GM18498 (cell line): ENCODE data around the gene DDAH2.

ENCODE experiments used
- ATAC-seq: cut with Tn5 transposase; IDR thresholded peaks from one replicate; pipeline ENCODE4 v1.9.1; 2021; ENCODE audit warnings: mild to moderate bottlenecking, moderate library complexity; ENCODE audit not compliant: unreplicated experiment

The DDAH2 gene

GRCh38 chr6:31728767-31729514 is at the start of gene DDAH2:
TSS of gene DDAH2 (minus strand) at chr6:31729299. CDS start at chr6:31729161, 138 bp downstream.
- ATAC-seq: no peak

- no peak for ATAC-seq
These were observed 49.1 kb upstream of the DDAH2 start for GRCh38 chr6:31778193-31778592.

GRCh38 chr6:31777667-31778050 is 48.6 kb upstream of the DDAH2 start:
- no peak for ATAC-seq

- ATAC-seq: peak; percentile 73
These were observed 48.0 kb upstream of the DDAH2 start, which contains the start of gene VWA7 for GRCh38 chr6:31776989-31777666. TSS of gene VWA7 (minus strand) at chr6:31777328. CDS start at chr6:31776779, 549 bp downstream.

- ATAC-seq: peak; percentile 3
These were observed 47.4 kb upstream of the DDAH2 start for GRCh38 chr6:31776485-31776988.

- no peak for ATAC-seq
These were observed 46.8 kb upstream of the DDAH2 start for GRCh38 chr6:31775633-31776484.

- no peak for ATAC-seq
These were observed 46.1 kb upstream of the DDAH2 start for GRCh38 chr6:31775184-31775583.

GRCh38 chr6:31771992-31772358 is 42.9 kb upstream of the DDAH2 start:
- no peak for ATAC-seq

GRCh38 chr6:31770860-31771259 is 41.8 kb upstream of the DDAH2 start:
- no peak for ATAC-seq

GRCh38 chr6:31769684-31770371 is 40.7 kb upstream of the DDAH2 start:
- ATAC-seq: no peak

- ATAC-seq: no peak
These were observed 39.5 kb upstream of the DDAH2 start for GRCh38 chr6:31768363-31769257.

- ATAC-seq: no peak
These were observed 38.1 kb upstream of the DDAH2 start for GRCh38 chr6:31767096-31767645.

- ATAC-seq: no peak
These were observed 37.1 kb upstream of the DDAH2 start for GRCh38 chr6:31765910-31766794.

GRCh38 chr6:31765559-31765909 is 36.4 kb upstream of the DDAH2 start:
- ATAC-seq: no peak

- ATAC-seq: no peak
These were observed 35.1 kb upstream of the DDAH2 start for GRCh38 chr6:31764198-31764597.

GRCh38 chr6:31763619-31763940 is 34.5 kb upstream of the DDAH2 start:
- no peak for ATAC-seq

GRCh38 chr6:31762878-31763618 is 33.9 kb upstream of the DDAH2 start:
- no peak for ATAC-seq

GRCh38 chr6:31762356-31762755 is 33.3 kb upstream of the DDAH2 start, which contains the start of gene SAPCD1:
TSS of gene SAPCD1 (plus strand) at chr6:31762656. CDS start at chr6:31763055, 399 bp downstream.
- no peak for ATAC-seq
